ENCODE measurements around the gene TRNAU1AP.
"Not testable (repeated sequence)": the region's sequence is repeated elsewhere in the genome, so short reads cannot be mapped to it uniquely, and the experiment has no call there.

- not testable (repeated sequence) for TF ChIP-seq POLR2AphosphoS5, POLR2A (IDR thresholded peaks at IDR 0.05; ENCODE audit: low read depth, low read length)
Measured at GRCh38 chr1:28522537-28522936, 30.3 kb upstream of the TRNAU1AP start.
